ENCODE data around the gene SEL1L2. TPM values are rescaled to one million over a fixed set of nuclear protein-coding genes. Genes with fewer than 3 reads are reported as not detected.

The SEL1L2 gene
- polyA plus RNA-seq, 2 of the 4 experiments (the other 2 are of a cell fraction): not detected

GRCh38 chr20:13913131-13913530 lies 77.3 kb downstream of the SEL1L2 start:
- WGBS (ENCODE audit: missing lambda C conversion rate): 91% methylated on average over 1 of the region's 1 CpG
- DNase-seq (ENCODE audit: low read depth in 1 of 2, low spot score in 1 of 2) (no peak), ATAC-seq (no peak), FAIRE-seq (peak; percentile 59)
- Histone ChIP-seq H3K9me3 (no peaks in the 10 kb centered on the region), H3K27ac (no peak overlapping the region), H3K4me1 (no peaks in the 10 kb centered on the region), H3K4me3 (no peak overlapping the region), H3K4me2 (no peak overlapping the region)
- TF ChIP-seq RFX5 (IDR thresholded peaks at IDR 0.05): no peak
- TF ChIP-seq ZFP36 (IDR thresholded peaks at IDR 0.05; ENCODE audit: borderline replicate concordance, partially characterized antibody): no peak
- no peak for TF ChIP-seq HMGXB4 (CRISPR knock-in tag; IDR thresholded peaks at IDR 0.05; ENCODE audit: borderline replicate concordance)
- TF ChIP-seq MYC (IDR thresholded peaks at IDR 0.05; ENCODE audit: borderline replicate concordance, low read length): no peak
- no peak for TF ChIP-seq FOSB (CRISPR knock-in tag; IDR thresholded peaks at IDR 0.05)
- CTCF ChIA-PET: no interaction called here
- POLR2A ChIA-PET: no interaction called here

- CTCF ChIA-PET: no interaction called here
- Histone ChIP-seq H3K9me3 (no peaks in the 10 kb centered on the region), H3K4me2 (no peak overlapping the region), H3K27ac (no peak overlapping the region), H3K4me3 (no peak overlapping the region), H3K4me1 (no peaks in the 10 kb centered on the region)
- FAIRE-seq (no peak), DNase-seq (ENCODE audit: low read depth in 1 of 2, low spot score in 1 of 2) (no peak), ATAC-seq (no peak)
- POLR2A ChIA-PET: no interaction called here
- TF ChIP-seq NFE2L2 (conservative IDR thresholded peaks at IDR 0.05; ENCODE audit: low read length) (no peak), POLR2AphosphoS2 (conservative IDR thresholded peaks at IDR 0.05; ENCODE audit: low read length) (no peak), CBX2 (IDR thresholded peaks at IDR 0.05; ENCODE audit: borderline replicate concordance, low read depth) (no peak), EP300 (IDR thresholded peaks at IDR 0.05) (no peak), RFX5 (IDR thresholded peaks at IDR 0.05) (no peak), USF2 (IDR thresholded peaks at IDR 0.05) (no peak), MYC (IDR thresholded peaks at IDR 0.05; ENCODE audit: borderline replicate concordance, low read length) (no peak), CEBPB (IDR thresholded peaks at IDR 0.05) (no peak), CBX8 (IDR thresholded peaks at IDR 0.05) (no peak), HES2 (IDR thresholded peaks at IDR 0.05) (no peak), NR3C1 (IDR thresholded peaks at IDR 0.05) (no peak), FOSL2 (IDR thresholded peaks at IDR 0.05) (no peak), FOSL2 (CRISPR knock-in tag; IDR thresholded peaks at IDR 0.05) (no peak), EHF (CRISPR knock-in tag; IDR thresholded peaks at IDR 0.05) (no peak), HOXB5 (CRISPR knock-in tag; IDR thresholded peaks at IDR 0.05) (no peak), BCL3 (IDR thresholded peaks at IDR 0.05) (no peak), RAD21 (conservative IDR thresholded peaks at IDR 0.05 in 1 of 2, IDR thresholded peaks at IDR 0.05 in 1 of 2) (no peak)
- 74% methylated on average over 1 of the region's 1 CpG for WGBS (ENCODE audit: missing lambda C conversion rate)
Measured at GRCh38 chr20:13910492-13910891, 79.9 kb downstream of the SEL1L2 start.

GRCh38 chr20:13909067-13909466 lies 81.3 kb downstream of the SEL1L2 start:
- H3K4me2 ChIP-seq: no peak overlapping the region
- ChIA-PET POLR2A (no interaction called here), CTCF (no interaction called here)
- H3K9me3 ChIP-seq: no peaks in the 10 kb centered on the region
- no peak for ATAC-seq
- no peaks in the 10 kb centered on the region for H3K4me1 ChIP-seq
- no peak overlapping the region for H3K4me3 ChIP-seq
- no peak for TF ChIP-seq PBX3 (IDR thresholded peaks at IDR 0.05)
- no peak for TF ChIP-seq CEBPB (IDR thresholded peaks at IDR 0.05)
- DNase-seq (ENCODE audit: low read depth in 1 of 2, low spot score in 1 of 2): no peak
- FAIRE-seq: no peak
- no peak overlapping the region for H3K27ac ChIP-seq
- WGBS (ENCODE audit: missing lambda C conversion rate): 24% methylated on average over 4 of the region's 4 CpGs
